Measurements from ENCODE around the gene TGFBI.

DNA sequence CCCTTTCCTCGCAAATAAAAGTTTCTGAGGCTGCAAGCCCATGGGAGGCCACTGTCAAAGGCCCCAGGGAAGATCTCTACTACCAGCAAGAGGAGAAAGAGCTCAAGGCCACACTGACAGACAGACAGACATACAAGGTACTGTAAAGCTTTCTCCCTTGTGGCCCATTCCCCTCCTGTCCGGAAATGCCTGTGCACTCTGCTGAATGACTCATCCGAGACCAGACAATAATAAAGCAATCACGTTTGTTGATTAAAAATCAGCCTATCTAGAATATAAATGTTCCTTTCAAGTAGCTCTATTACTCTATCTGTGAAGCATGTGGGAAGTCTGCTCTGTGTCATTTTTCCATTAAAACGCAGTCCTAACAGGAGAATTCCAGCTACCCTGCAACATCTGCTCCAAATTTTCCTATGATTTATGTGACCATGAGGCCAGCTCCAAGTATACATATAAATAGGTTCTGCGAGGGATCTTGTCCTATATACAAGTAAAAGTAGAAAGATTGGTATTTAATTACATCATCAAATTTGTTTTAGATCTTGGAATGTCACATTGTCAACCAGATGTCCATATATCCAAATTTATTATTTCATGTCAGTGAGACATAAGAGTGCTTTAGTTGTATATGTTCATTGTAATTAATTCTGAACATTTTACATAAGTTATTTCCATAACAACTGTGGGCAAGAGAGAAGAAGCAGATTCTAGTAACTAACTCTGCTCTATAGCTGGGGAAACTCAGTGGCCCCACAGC, 34.7 kb upstream of the TGFBI start:
- TF ChIP-seq, protein P1, sequence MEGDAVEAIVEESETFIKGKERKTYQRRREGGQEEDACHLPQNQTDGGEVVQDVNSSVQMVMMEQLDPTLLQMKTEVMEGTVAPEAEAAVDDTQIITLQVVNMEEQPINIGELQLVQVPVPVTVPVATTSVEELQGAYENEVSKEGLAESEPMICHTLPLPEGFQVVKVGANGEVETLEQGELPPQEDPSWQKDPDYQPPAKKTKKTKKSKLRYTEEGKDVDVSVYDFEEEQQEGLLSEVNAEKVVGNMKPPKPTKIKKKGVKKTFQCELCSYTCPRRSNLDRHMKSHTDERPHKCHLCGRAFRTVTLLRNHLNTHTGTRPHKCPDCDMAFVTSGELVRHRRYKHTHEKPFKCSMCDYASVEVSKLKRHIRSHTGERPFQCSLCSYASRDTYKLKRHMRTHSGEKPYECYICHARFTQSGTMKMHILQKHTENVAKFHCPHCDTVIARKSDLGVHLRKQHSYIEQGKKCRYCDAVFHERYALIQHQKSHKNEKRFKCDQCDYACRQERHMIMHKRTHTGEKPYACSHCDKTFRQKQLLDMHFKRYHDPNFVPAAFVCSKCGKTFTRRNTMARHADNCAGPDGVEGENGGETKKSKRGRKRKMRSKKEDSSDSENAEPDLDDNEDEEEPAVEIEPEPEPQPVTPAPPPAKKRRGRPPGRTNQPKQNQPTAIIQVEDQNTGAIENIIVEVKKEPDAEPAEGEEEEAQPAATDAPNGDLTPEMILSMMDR (IDR thresholded peaks at IDR 0.05; ENCODE audit: low read depth, low read length), result no peak
- no peak for TF ChIP-seq EZH2phosphoT487 (IDR thresholded peaks at IDR 0.05; ENCODE audit: low read depth)
